Right renal pelvis (tissue), 4 donors: ENCODE measurements around the gene ZNF500. TPM values are rescaled to one million over a fixed set of nuclear protein-coding genes. Genes with fewer than 3 reads are reported as not detected.

ENCODE experiments used
- DNase-seq, 4 donors: peaks; one replicate each; pipeline ENCODE4 v3.0.0-alpha.2; 2013; ENCODE audit warnings: low read depth in 4 of 4, low spot score in 3 of 4, missing footprints in 1 of 4
- polyA plus RNA-seq, 4 donors: library from polyadenylated mRNA; unstranded; fragments of 120-200 nt; gene quantifications; one replicate each; pipeline ENCODE4 v1.2.1, GENCODE V29; 2013; ENCODE audit not compliant: insufficient read length in 4 of 4

ZNF500 gene
- polyA plus RNA-seq = 10 to 100 TPM; 13.8 to 19.2 (median 16.4) TPM

- peak; percentile 90 to 94 (median 91) for DNase-seq
Measured at GRCh38 chr16:4766875-4767628, at the start of gene ZNF500. ZNF500 (minus strand) TSS chr16:4767162; CDS start chr16:4765978, 1,184 bp downstream.

DNA sequence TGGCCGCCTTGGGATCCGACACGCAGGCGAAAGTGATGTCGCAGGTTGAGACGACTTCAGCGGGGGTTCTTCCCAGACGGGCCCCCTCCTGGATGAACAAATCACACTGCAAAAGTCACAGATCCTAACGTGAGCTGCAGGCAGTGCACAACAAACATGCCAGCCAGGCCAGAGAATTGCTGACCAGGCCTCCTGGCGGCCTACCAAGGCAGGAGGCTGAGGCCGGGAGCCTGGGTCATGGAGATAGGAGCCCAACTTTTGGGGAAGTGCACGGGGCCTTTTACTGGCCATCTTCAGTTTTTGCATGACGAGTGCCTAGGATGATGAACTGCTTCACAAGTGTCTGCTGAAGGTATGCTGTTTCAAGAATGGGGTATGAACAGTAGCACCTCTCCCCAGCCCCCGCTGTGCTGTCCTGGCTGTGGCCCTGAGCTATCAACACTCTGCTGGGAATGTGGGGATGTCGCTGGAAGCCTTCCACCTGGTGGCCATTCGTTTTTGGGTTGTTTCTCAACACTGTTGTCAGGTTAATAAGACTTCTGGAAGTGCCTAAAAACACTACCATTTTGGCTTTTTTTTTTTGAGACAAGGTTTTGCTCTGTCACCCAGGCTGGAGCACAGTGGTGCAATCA lies 47.7 kb upstream of the ZNF500 start:
- no peak for DNase-seq

DNA sequence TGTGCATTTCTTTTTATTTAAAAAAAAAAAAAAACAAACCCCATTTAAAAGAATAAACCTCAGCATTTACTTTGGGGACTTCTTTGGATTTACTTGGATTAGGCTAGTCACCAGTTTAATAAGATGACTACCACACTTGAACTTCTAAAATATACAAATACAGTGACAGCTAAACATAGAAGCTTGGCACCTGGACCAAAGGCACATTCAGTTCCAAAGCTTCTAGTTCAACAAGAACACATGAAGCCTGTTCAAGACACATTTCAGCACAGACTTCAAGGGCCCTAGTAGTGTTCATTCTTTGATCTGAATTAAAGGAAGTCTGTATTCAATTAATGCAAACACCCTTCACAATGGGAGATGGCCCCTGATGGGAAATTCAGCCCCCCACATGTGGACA lies 47.1 kb upstream of the ZNF500 start:
- no peak for DNase-seq

DNA sequence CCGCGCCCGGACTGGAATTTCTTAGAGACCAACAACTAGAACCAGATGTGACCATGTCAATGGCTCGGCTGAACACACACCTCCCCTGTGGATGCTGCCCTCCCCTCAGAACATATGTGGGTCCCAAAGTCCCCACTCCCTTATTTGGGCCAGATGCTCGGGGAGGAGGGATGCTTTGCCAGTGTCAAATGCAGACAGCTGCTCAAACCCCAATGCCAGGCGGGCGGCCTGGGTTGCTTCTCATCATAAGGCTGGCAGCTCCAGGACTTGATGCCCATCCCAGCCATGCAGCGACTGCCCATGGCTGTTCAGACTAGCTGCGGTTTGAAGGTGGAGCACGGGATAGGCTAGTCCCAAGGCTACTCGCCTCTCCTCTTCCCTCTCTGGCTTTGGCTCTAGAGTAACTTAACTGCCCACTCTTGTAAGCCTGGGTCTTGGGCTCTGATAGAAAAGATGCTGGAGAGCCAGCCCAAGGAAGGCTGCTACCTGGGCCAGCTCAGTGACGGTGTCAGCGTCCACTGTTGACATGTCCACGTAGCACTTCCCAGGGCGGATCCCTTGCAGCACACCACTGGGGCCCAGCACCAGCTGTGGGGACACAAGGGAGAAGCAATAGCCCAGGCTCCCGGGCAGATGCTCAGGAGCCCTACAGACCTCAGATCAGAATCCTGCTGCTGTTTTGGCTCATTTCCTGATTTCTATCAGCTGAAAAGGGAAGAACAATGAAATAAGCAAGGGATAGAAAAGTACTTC lies 46.5 kb upstream of the ZNF500 start:
- no peak for DNase-seq

DNA sequence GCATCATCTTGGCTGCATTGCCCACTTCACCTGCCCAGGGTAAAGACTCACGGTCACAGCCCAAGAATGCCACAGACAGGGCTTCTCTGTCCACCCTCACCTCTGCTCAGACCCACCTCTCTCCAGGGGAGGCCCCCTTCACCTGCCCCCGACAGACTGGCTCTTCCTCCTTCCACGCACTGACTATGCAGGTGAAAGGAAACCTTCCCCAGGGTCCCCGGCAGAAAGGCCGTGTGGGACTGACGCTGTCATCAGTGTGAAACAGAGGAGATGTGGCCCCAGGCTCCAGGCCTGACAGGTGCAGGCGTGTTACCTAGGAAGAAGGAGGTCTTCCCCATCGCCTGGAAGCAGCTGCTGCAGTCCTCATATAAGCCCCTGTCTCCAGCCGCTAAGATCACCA lies 44.8 kb upstream of the ZNF500 start:
- no peak for DNase-seq

DNA sequence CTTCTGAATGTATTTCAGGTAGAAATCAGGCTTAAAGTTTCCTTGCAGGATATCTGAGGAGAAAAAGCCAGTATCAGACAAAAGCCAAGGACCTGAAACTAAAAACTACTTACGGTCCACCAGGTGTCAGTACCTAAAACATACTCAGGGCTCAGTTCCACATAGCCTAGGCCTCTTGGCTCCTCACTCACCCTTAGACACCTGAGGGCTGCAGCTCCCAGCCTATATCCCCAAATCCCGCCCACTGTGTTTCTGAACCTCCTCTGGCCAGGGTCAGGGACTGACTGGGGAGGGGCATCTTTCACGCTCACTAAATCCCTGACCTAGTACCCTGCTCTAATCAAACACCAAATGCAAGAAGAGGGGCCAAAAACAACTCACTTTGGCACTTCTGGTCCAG lies 44.3 kb upstream of the ZNF500 start:
- no peak for DNase-seq

GRCh38 chr16:4806280-4806679 lies 39.3 kb upstream of the ZNF500 start:
- no peak for DNase-seq

GRCh38 chr16:4805231-4805630 lies 38.3 kb upstream of the ZNF500 start:
- no peak for DNase-seq

DNA sequence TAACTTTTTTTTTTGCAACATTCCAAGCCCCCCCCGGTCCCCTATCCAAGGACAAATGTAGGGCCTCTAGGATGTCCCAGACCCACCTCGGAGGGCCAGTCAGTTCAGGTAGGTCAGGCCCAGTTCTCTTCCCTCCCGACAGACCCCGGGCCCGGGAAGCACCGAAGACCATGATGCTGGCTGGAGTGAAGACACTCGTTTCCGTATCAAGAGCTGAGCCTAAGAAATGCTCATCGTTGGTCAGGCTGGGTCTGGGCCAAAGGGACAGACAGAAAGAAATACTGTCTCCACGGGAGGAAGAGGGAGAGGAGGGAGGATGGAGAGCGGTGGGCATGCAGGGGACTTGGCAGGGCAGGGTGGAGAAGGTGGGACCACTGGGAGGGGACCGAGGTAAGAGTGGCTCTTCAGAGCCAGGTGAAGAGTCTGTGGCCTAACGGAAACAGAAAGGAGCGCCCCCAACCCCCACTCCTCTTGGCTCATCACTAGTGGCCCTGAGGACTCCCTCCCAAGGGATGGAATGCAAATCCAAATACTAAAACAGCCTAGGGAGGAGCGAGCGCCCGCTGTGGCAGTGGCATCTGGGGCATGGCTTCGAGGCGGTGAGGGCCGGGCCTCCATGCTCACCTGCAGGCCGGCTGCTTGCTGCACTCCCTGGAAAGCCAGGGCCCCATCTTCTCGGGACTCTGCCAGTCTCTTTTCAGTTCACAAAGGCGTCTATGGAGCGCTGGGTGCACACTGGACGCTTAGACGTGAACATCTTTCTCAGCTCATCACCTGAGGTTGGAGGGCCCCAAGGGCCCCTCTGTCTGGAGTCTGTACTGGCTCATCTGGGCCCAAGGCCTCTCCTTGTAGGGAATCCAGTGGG lies 37.2 kb upstream of the ZNF500 start:
- DNase-seq = no peak

- no peak for DNase-seq
Measured at GRCh38 chr16:4803401-4803844, 36.5 kb upstream of the ZNF500 start.

- DNase-seq = peak; percentile 76 to 81 (median 78)
Measured at GRCh38 chr16:4802659-4803287, 35.8 kb upstream of the ZNF500 start.

DNA sequence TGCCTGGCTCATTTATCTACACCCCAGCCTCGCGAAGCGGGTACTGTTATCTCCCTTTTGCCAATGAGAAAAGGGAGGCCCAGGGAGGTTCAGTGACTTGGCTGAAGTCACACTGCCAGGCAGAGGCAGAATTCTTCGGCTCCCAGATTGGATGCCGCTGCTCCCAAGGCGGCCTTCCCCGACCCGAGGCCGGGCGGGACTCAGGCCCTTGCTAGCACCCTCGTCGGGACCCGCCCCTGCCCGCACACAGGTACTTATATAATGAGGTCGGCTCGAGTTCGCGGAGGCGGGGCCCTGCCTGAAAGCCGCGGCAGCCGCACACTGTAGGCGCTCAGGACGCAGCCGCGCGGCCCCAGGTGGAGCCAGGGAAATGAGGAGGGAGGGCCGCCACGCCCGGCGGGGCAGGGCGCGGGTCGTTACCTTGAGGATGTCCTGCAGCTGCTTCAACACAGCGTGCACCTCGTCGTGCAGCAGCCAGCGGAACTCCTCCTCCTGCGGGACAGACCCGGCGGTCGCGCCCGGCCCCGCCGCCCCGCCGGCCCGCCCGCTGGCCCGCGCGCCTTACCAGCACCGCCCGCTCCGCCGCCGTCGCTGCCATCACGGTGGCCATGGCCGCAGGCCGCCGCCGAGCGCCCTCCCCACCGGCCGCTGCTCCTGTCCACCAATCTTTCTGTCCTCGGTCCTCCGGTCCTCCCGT lies 35.1 kb upstream of the ZNF500 start, which contains the start of gene ROGDI:
Gene ROGDI (minus strand): TSS at position 672 of the 697 bp plus-strand sequence. CDS start 62 bp downstream, at position 610.
- DNase-seq = peak; percentile 47 to 68 (median 62)

DNA sequence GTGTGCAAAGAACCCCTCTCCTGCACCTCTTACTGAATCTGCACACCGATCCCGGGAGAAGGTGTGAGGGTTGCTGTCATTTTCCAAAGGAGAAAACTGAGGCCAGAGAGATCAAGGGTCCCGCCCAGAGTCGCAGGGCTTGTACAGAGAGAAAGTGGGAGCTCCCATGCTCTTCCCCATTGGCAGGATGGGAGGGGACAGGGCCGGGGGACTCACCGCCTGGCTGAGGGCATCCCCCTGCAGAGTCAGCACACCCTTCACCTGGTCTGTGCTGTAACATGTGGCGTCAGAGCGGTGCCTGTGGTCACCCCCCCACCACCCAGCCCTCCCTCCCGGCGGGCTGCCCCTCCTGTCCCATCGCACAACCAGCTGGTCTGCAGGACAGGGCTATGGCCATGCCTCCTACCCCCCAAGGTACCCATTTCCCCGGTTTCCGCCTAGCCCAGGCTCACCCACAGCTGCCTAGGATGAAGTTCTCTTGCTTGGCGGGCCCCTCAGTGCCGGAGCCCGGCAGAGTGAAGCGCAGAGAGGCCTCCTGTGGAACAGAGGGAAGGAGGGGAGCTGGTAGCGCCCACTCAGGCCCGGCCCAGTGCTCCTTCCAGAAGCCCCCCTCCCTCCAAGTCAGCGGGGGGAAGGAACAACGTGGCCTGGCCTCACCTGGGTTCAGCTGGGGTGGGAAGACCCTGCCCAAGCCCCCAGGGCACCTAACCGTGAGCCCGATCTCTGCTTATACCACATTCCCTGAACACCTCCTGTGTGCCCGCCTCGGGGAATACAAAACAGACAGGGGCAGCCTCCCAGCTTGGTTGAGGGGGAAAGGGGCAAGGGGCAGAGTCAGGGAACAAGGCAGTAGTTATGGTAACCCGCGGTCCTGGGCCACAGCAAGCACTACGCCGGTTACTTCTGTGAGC lies 34.3 kb upstream of the ZNF500 start:
- no peak for DNase-seq

- no peak for DNase-seq
Measured at GRCh38 chr16:4800290-4801041, 33.5 kb upstream of the ZNF500 start.

- DNase-seq = no peak
Measured at GRCh38 chr16:4799171-4799855, 32.4 kb upstream of the ZNF500 start.

GRCh38 chr16:4798456-4798855 lies 31.5 kb upstream of the ZNF500 start:
- DNase-seq = no peak

GRCh38 chr16:4797805-4798252 lies 30.9 kb upstream of the ZNF500 start:
- DNase-seq = no peak
